Activated CD4-positive, alpha-beta T cell treated with anti-CD3 and anti-CD28 coated beads, Interleukin-10, Interleukin-2, amounts not matched to agents 100 ng/mL and 50 ng/mL, durations not matched to agents 16 hours and 8 hours (primary cell): ENCODE results near the gene SSBP1.
"Not testable (repeated sequence)": the region's sequence is repeated elsewhere in the genome, so short reads cannot be mapped to it uniquely, and the experiment has no call there.

Experiments
- DNase-seq: peaks from one replicate; pipeline ENCODE4 v3.0.0-alpha.2; 2020

Gene SSBP1

GRCh38 chr7:141709749-141710148, 28.4 kb upstream of the SSBP1 start:
- no peak for DNase-seq

GRCh38 chr7:141710301-141710700, 27.9 kb upstream of the SSBP1 start:
- DNase-seq = no peak

- DNase-seq = peak; percentile 10
Observed at GRCh38 chr7:141712603-141713255, 25.4 kb upstream of the SSBP1 start.

GRCh38 chr7:141713890-141714289, 24.3 kb upstream of the SSBP1 start:
- no peak for DNase-seq

GRCh38 chr7:141714571-141714970, 23.6 kb upstream of the SSBP1 start:
- DNase-seq = no peak

- DNase-seq = no peak
Observed at GRCh38 chr7:141715018-141715417, 23.1 kb upstream of the SSBP1 start.

- no peak for DNase-seq
Observed at GRCh38 chr7:141715794-141716689, 22.1 kb upstream of the SSBP1 start.

- DNase-seq = no peak
Observed at GRCh38 chr7:141717450-141717849, 20.7 kb upstream of the SSBP1 start.

- no peak for DNase-seq
Observed at GRCh38 chr7:141722529-141722928, 15.6 kb upstream of the SSBP1 start.

- DNase-seq = no peak
Observed at GRCh38 chr7:141729020-141729419, 9.1 kb upstream of the SSBP1 start.

- DNase-seq = no peak
Observed at GRCh38 chr7:141731476-141732149, 6.5 kb upstream of the SSBP1 start.

GRCh38 chr7:141737118-141737835, 881 bp upstream of the SSBP1 start:
- DNase-seq = peak; percentile 23

- DNase-seq = no peak
Observed at GRCh38 chr7:141738592-141739013, 445 bp downstream of the SSBP1 start.

GRCh38 chr7:141739250-141739649, 1.1 kb downstream of the SSBP1 start:
- no peak for DNase-seq

GRCh38 chr7:141742229-141742628, 4.1 kb downstream of the SSBP1 start:
- no peak for DNase-seq

GRCh38 chr7:141744131-141744530, 6.0 kb downstream of the SSBP1 start:
- DNase-seq = no peak

GRCh38 chr7:141748396-141748795, 10.2 kb downstream of the SSBP1 start:
- DNase-seq = no peak

- DNase-seq = not testable (repeated sequence)
Observed at GRCh38 chr7:141751904-141752303, 13.7 kb downstream of the SSBP1 start.

GRCh38 chr7:141752634-141753033, 14.5 kb downstream of the SSBP1 start:
- peak; percentile 7 for DNase-seq

GRCh38 chr7:141754939-141755338, 16.8 kb downstream of the SSBP1 start:
- DNase-seq = peak; percentile 39

GRCh38 chr7:141763797-141764196, 25.6 kb downstream of the SSBP1 start, which contains the start of gene TAS2R3:
TAS2R3 (plus strand) TSS chr7:141764097; CDS start chr7:141764159, 62 bp downstream.
- no peak for DNase-seq

GRCh38 chr7:141770083-141770583, 32.0 kb downstream of the SSBP1 start:
- DNase-seq = not testable (repeated sequence)

GRCh38 chr7:141776374-141776773, 38.2 kb downstream of the SSBP1 start, which contains the start of gene TAS2R4:
TAS2R4 (plus strand) TSS chr7:141776674; CDS start chr7:141778489, 1,815 bp downstream.
- no peak for DNase-seq
